NCI-H2107 (cell line): Measurements from ENCODE around the gene ARID2.

Experiments
- DNase-seq: peaks from one replicate; lab custom pipeline; 2025; lab: John Stamatoyannopoulos, UW

ARID2 gene

DNA sequence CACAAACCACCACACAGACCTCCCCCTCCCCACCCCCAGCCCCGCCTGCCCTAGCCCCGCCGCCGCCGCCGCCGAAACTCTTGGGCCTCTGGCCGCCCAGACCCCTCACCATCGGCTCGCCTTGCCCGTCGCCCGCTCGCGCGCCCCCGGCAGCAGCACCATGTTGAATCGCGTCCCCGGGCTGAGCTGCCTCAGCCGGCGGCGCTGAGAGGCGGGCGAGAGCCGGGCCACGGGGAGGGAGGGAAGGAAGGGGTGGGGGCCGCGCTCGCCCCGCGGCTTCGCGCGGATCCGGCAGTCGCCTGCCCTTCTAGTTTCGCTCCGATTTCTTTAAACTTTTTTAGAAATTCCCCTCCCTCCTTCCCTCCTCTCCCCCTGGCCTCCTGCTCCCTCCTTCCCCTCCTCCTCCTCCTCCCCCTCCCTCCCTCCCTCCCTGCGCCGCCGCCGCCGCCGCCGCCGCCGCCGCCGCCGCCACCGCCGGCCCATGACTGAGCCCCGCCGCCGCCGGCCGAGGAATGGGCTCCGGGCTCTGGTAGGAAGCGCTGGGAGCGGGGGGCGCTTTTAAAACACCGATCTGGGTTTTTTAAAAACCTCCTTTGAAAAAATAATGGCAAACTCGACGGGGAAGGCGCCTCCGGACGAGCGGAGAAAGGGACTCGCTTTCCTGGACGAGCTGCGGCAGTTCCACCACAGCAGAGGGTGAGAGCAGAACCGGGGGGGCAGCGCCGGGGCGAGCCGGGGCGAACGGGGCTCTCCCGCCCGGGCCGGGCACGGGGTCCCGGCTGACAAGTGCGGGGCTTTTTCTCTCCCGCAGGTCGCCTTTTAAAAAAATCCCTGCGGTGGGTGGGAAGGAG lies at the start of gene ARID2:
Gene ARID2 (plus strand): TSS at position 474 of the 851 bp plus-strand sequence. CDS start 131 bp downstream, at position 605.
- DNase-seq = peak; percentile 53

DNA sequence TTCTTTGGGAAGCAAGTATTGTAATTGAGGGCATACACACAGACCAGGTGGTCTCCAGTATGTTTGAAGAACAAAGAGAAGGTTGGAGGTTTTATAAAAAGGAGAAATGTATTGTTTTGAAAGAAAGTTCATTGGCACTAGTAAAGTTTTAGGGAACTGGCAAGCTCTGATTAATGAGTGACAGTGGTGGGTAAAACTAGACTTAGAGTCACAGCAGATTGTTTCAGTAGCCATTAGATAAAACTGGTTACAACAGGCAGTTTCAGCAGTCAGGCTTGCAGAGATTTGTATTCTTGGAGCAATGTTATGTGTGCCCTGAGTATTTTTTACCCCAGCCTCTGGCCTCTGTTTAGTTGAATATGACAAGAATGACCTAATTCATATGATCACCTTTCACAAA lies 49.1 kb upstream of the ARID2 start:
- no peak for DNase-seq

DNA sequence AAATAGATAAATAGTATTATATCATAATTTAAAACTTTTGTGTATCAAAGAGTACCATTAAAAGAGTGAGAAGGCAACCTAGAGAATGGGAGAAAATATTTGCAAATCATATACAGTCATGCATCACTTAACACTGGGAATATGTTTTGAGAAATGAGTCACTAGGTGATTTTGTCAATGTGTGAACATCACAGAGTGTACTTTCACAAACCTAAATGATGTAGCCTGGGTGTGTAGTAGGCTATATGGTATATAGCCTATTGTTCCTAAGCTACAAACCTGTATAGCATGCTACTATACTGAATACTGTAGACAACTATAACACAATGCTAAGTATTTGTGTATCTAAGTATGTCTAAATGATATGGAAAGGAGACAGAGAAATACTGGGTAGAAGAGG lies 48.0 kb upstream of the ARID2 start:
- DNase-seq = no peak

DNA sequence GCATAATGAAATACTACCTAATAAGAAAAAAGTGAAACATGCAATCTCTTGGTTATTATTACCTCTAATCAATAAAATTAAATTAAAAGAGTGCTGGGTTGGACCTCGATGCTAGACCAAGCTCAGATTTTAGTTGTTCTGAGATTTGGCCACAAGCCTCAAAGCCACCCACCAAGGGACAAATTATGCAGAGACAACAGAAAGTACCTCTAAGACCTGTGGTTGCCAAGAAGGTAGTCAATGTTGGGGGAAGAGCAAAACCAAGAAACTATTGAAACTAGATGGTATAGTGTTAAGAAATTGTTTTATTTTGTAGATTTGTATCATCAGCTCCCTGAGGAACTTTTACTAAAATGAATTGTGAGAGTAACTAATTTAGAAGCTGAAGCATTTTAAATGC lies 43.8 kb upstream of the ARID2 start:
- DNase-seq = no peak

GRCh38 chr12:45687081-45688015 lies 42.2 kb upstream of the ARID2 start:
- no peak for DNase-seq

GRCh38 chr12:45688183-45688582 lies 41.3 kb upstream of the ARID2 start:
- DNase-seq = no peak

- no peak for DNase-seq
Measured at GRCh38 chr12:45695035-45695434, 34.5 kb upstream of the ARID2 start.

DNA sequence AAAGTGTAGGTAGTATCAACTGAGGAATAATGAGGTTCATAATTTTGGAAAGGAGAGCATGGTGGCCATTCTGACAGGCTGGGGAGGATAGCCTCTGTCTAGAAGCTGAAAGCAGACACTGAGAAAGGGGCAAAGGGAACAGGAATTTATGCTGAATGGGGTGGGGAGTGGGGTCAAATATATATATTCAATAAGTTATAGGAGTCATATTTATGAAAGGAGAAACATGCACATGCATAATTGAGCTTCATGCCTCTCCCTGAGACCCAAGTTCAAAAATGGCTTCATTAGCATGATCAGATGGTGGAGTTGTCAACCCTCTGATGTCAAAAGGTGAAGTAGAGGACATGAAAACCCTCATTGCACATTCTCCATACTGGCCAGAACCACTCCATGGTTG lies 33.9 kb upstream of the ARID2 start:
- DNase-seq = no peak

- DNase-seq = no peak
Measured at GRCh38 chr12:45696049-45696448, 33.5 kb upstream of the ARID2 start.

GRCh38 chr12:45697371-45697770 lies 32.1 kb upstream of the ARID2 start:
- no peak for DNase-seq

DNA sequence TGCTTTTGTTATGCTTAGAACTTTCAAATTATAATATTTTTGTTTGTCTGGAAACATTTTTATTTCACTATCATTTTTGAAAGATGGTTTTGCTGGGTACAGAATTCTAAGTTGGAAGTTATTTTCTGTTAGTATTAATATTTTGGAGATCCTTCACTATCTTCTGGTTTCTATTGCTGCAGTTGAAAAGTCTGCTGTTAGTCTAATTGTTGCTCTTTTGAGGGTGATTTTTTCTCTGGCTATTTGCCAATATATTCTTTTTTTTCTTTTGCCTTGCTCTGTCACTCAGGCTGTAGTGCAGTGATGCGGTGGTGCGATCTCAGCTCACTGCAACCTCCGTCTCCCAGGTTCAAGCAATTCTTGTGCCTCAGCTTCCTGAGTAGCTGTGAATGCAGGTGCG lies 28.2 kb upstream of the ARID2 start:
- no peak for DNase-seq

DNA sequence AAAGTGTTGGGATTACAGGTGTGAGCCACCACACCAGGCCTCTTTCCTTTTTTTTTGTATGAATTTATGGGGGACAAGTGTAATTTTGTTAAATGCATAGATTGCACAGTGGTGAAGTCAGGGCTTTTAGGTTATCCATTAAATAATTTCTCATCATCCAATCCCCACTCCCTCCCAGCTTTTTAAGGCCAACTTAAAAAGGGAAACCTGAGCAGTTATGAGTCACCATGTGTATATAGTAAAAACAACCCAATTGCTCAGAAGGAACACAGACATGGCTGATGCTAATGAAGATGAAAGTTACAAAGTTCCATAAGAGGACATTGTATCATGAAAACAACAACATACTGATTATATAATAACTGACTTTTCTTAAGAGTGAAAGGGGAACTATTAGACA lies 25.6 kb upstream of the ARID2 start:
- DNase-seq = no peak

DNA sequence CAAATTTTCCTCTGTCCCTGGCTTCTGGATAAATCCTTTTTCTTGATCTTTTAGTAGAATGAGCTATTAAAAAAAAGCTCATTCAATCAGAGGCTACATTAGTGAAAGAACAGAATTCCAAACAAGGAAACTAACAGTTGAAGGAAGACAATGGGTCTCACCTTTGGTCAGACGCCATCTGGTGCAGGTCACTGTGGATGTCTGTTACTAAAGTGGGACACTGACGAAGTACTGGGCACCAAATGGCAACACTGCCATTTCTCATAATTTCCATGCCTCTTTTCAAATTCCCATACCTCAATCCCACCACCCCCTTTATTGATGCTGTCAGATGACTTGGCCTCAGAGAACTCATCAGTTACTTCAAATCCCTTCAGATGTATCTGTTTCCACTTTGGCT lies 24.5 kb upstream of the ARID2 start:
- no peak for DNase-seq

GRCh38 chr12:45705404-45705803 lies 24.1 kb upstream of the ARID2 start:
- no peak for DNase-seq

- no peak for DNase-seq
Measured at GRCh38 chr12:45707241-45707857, 22.2 kb upstream of the ARID2 start.

DNA sequence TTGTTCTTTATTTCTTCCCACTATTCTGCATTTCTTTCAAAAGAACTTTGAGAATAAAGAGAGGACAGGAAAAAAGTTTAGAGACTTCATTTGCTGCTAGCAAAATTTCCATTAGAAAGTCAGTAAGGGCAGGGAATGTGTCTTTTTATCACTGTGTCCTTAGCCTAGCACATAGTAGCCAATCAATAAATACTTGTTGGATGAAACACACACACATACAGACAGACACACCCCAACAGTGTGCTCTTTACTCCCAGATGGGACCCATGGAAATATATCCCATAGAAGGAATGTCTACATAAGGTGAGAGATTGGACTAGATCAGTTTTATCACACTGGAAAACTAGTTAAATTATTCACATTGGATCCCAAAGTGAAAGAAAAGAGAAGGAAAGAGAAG lies 21.1 kb upstream of the ARID2 start:
- no peak for DNase-seq

DNA sequence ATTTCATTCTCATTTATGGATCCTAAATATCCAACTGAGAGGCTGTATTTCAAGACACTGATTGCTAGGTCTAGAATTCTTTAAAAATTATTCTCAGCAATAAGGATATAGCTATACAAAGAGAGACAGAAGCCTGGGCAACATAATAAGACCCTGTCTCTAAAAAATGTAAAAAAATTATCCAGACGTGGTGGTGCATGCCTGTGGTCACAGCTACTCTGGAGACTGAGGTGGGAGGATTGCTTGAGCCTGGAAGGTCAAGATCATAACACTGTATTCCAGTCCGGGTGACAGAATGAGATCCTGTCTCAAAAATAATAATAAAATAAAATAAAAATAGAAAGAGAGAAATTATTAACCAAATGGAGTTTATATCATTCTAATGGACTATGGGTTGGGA lies 20.6 kb upstream of the ARID2 start:
- no peak for DNase-seq

DNA sequence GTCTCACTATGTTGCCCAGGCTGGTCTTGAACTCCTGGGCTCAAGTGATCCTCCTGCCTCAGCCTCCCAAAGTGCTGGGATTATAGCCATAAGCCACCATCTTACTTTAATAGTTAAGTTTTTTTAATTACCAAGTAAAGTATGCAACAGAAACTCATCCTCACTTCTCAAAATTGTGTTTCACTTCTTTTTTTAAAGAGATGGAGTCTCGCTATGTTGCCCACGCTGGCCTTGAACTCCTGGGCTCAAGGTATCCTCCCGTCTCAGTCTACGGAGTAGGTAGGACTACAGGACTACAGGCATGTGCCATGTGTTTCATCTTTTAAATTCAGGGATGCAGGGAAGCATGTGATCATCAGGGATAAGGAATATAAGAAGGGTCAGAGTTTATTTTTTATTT lies 17.2 kb upstream of the ARID2 start:
- DNase-seq = no peak

GRCh38 chr12:45713078-45713477 lies 16.4 kb upstream of the ARID2 start:
- no peak for DNase-seq

DNA sequence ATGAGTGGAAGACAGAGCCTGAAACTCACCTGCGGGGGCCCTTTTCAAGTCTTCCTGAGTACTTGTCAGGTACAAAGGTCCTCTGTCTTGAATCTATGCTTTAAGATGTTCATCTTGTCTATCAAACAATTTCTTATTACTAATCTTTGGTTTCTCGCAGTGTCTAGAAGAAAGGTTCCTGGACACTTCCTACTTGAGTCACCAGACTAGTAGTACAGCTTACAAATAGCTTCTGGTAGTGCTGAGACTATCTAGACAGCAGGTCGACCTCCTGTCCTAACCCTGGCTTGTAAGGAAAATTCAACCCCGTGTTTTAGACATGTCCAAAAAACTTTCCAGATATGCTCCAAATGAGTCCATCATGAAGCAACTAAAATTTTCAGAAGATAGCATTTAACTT lies 11.2 kb upstream of the ARID2 start:
- no peak for DNase-seq

- DNase-seq = no peak
Measured at GRCh38 chr12:45720069-45720468, 9.4 kb upstream of the ARID2 start.

GRCh38 chr12:45721369-45721768 lies 8.1 kb upstream of the ARID2 start:
- no peak for DNase-seq

DNA sequence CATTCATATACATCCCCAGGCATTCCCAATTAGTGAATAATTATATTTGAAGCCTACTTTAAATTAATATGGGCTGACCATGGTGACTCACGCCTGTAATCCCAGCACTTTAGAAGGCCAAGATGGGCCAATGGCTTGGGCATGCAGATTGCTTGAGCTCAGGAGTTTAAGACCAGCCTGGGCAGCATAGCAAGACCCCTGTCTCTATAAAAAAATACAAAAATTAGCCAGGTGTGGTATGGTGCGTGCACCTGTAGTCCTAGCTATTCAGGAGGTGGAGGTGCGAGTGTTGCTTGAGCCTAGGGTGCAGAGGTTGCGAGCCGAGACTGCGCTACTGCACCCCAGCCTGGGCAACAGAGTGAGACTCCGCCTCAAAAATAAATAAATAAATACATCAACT lies 7.6 kb upstream of the ARID2 start:
- no peak for DNase-seq
